Panc1 (cell line): ENCODE measurements around the gene BACH2.

Experiments used
- CTCF ChIP-seq: fragments of 450-650 bp; IDR thresholded peaks from 2 replicates; pipeline ENCODE4 v1.5.1; 2017; ENCODE audit warnings: mild to moderate bottlenecking
- POLR2AphosphoS5 ChIP-seq: IDR thresholded peaks from 2 replicates; pipeline ENCODE4 v1.6.1; 2012; ENCODE audit warnings: mild to moderate bottlenecking, low read depth, low read length, moderate library complexity
- REST ChIP-seq, 2 experiments: IDR thresholded peaks; 2 replicates each; pipeline ENCODE4 v1.6.1; 2011 to 2012; ENCODE audit warnings: low read depth in 2 of 2, control low read depth in 1 of 2, low read length in 1 of 2, mild to moderate bottlenecking in 1 of 2, moderate library complexity in 1 of 2; ENCODE audit not compliant: insufficient read depth in 1 of 2
- SIN3A ChIP-seq: IDR thresholded peaks from 2 replicates; pipeline ENCODE4 v1.6.1; 2012; ENCODE audit warnings: low read depth, mild to moderate bottlenecking, low read length, moderate library complexity, borderline replicate concordance; ENCODE audit not compliant: insufficient read depth

- TF ChIP-seq POLR2AphosphoS5 = no peak
- TF ChIP-seq CTCF = no peak
- TF ChIP-seq SIN3A = no peak
- TF ChIP-seq REST (IDR thresholded peaks at IDR 0.05; ENCODE audit: insufficient read depth in 1 of 2, low read depth in 2 of 2, low read length in 1 of 2) = no peak
Measured at GRCh38 chr6:90180526-90180925, 116.1 kb downstream of the BACH2 start.
